GM18909 (cell line): ENCODE results near the gene BUB3.

ENCODE experiments used
- ATAC-seq: cut with Tn5 transposase; IDR thresholded peaks from one replicate; pipeline ENCODE4 v1.9.1; 2021; ENCODE audit warnings: mild to moderate bottlenecking; ENCODE audit not compliant: unreplicated experiment, poor library complexity

The BUB3 gene

GRCh38 chr10:123154092-123154710, at the start of gene BUB3:
TSS of gene BUB3 (plus strand) at chr10:123154402. CDS start at chr10:123154918, 516 bp downstream.
- peak; percentile 90 for ATAC-seq

- no peak for ATAC-seq
Measured at GRCh38 chr10:123109466-123109865, 44.7 kb upstream of the BUB3 start.

- ATAC-seq = no peak
Measured at GRCh38 chr10:123117644-123118417, 36.4 kb upstream of the BUB3 start.

GRCh38 chr10:123119081-123119480, 35.1 kb upstream of the BUB3 start:
- ATAC-seq = no peak

GRCh38 chr10:123126246-123126645, 28.0 kb upstream of the BUB3 start:
- no peak for ATAC-seq

- no peak for ATAC-seq
Measured at GRCh38 chr10:123129618-123130271, 24.5 kb upstream of the BUB3 start.

GRCh38 chr10:123132576-123133477, 21.4 kb upstream of the BUB3 start:
- ATAC-seq = peak; percentile 54

GRCh38 chr10:123133541-123134342, 20.5 kb upstream of the BUB3 start:
- no peak for ATAC-seq

GRCh38 chr10:123134343-123134914, 19.8 kb upstream of the BUB3 start:
- ATAC-seq = no peak

GRCh38 chr10:123134915-123135414, 19.2 kb upstream of the BUB3 start:
- no peak for ATAC-seq

GRCh38 chr10:123135415-123136141, 18.6 kb upstream of the BUB3 start, which contains the start of gene HMX3:
TSS of gene HMX3 (plus strand) at chr10:123135970. CDS start at chr10:123136051, 81 bp downstream.
- no peak for ATAC-seq

- no peak for ATAC-seq
Measured at GRCh38 chr10:123136221-123136805, 17.9 kb upstream of the BUB3 start.

GRCh38 chr10:123136806-123137642, 17.2 kb upstream of the BUB3 start:
- no peak for ATAC-seq

- ATAC-seq = no peak
Measured at GRCh38 chr10:123139165-123139520, 15.1 kb upstream of the BUB3 start.

- ATAC-seq = no peak
Measured at GRCh38 chr10:123139521-123140163, 14.6 kb upstream of the BUB3 start.

- no peak for ATAC-seq
Measured at GRCh38 chr10:123140164-123140982, 13.8 kb upstream of the BUB3 start.
